Measurements from ENCODE around the gene ATG4D. TPM values are rescaled to one million over a fixed set of nuclear protein-coding genes. Genes with fewer than 3 reads are reported as not detected.

Gene ATG4D
- total RNA-seq, 1 experiment from 2014 or later: 59.4 TPM

DNA sequence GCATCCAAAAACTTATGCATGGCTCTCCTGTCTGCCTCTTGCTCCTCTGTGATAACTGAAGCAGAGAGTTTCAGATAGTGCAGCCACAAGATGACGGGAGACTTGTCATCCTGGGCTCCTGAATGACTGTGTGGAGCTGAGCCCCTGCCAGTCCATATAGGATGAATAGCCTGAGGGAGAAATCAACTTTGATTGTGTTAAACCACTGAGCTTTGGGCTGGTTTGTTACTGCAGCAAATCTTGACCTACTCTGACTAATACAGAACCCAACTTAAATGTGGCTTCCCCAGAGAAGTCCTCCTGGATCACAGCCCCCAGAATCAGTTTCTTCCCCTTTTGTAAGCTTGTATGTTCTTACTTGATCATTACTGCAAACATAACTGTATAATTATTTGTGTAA lies 11.2 kb upstream of the ATG4D start:
- Mint-ChIP-seq H3K36me3 (no peaks in the 10 kb centered on the region), H3K9me3 (peaks cover 7% of the 10 kb centered on the region), H3K4me3 (no peak overlapping the region), H3K4me1 (no peaks in the 10 kb centered on the region), H3K27ac (no peak overlapping the region), H3K27me3 (ENCODE audit: low read depth) (peaks cover 7% of the 10 kb centered on the region)
- ATAC-seq: no peak
- DNase-seq (ENCODE audit: low spot score): no peak
- no peak for TF ChIP-seq USF1 (CRISPR knock-in tag; IDR thresholded peaks at IDR 0.05)
- TF ChIP-seq GABPB1 (CRISPR knock-in tag; IDR thresholded peaks at IDR 0.05): no peak
- TF ChIP-seq ZNF219 (CRISPR knock-in tag; IDR thresholded peaks at IDR 0.05; ENCODE audit: borderline replicate concordance): no peak
- no peak for TF ChIP-seq ZNF121 (CRISPR knock-in tag; IDR thresholded peaks at IDR 0.05)
- TF ChIP-seq NR1H2 (CRISPR knock-in tag; IDR thresholded peaks at IDR 0.05): no peak
- no peak for TF ChIP-seq JAZF1 (CRISPR knock-in tag; IDR thresholded peaks at IDR 0.05)
- no peak for TF ChIP-seq NFE2L1 (CRISPR knock-in tag; IDR thresholded peaks at IDR 0.05)
- TF ChIP-seq SMAD4 (CRISPR knock-in tag; IDR thresholded peaks at IDR 0.05): no peak
- TF ChIP-seq CBFB (CRISPR knock-in tag; IDR thresholded peaks at IDR 0.05; ENCODE audit: low read depth): no peak
- TF ChIP-seq ESRRA (CRISPR knock-in tag; IDR thresholded peaks at IDR 0.05; ENCODE audit: borderline replicate concordance): no peak
- TF ChIP-seq GRHL2 (CRISPR knock-in tag; IDR thresholded peaks at IDR 0.05; ENCODE audit: insufficient replicate concordance, severe bottlenecking): no peak
- TF ChIP-seq, protein P1, sequence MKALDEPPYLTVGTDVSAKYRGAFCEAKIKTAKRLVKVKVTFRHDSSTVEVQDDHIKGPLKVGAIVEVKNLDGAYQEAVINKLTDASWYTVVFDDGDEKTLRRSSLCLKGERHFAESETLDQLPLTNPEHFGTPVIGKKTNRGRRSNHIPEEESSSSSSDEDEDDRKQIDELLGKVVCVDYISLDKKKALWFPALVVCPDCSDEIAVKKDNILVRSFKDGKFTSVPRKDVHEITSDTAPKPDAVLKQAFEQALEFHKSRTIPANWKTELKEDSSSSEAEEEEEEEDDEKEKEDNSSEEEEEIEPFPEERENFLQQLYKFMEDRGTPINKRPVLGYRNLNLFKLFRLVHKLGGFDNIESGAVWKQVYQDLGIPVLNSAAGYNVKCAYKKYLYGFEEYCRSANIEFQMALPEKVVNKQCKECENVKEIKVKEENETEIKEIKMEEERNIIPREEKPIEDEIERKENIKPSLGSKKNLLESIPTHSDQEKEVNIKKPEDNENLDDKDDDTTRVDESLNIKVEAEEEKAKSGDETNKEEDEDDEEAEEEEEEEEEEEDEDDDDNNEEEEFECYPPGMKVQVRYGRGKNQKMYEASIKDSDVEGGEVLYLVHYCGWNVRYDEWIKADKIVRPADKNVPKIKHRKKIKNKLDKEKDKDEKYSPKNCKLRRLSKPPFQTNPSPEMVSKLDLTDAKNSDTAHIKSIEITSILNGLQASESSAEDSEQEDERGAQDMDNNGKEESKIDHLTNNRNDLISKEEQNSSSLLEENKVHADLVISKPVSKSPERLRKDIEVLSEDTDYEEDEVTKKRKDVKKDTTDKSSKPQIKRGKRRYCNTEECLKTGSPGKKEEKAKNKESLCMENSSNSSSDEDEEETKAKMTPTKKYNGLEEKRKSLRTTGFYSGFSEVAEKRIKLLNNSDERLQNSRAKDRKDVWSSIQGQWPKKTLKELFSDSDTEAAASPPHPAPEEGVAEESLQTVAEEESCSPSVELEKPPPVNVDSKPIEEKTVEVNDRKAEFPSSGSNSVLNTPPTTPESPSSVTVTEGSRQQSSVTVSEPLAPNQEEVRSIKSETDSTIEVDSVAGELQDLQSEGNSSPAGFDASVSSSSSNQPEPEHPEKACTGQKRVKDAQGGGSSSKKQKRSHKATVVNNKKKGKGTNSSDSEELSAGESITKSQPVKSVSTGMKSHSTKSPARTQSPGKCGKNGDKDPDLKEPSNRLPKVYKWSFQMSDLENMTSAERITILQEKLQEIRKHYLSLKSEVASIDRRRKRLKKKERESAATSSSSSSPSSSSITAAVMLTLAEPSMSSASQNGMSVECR (CRISPR knock-in tag; IDR thresholded peaks at IDR 0.05; ENCODE audit: borderline replicate concordance): no peak
- TF ChIP-seq, protein P2, sequence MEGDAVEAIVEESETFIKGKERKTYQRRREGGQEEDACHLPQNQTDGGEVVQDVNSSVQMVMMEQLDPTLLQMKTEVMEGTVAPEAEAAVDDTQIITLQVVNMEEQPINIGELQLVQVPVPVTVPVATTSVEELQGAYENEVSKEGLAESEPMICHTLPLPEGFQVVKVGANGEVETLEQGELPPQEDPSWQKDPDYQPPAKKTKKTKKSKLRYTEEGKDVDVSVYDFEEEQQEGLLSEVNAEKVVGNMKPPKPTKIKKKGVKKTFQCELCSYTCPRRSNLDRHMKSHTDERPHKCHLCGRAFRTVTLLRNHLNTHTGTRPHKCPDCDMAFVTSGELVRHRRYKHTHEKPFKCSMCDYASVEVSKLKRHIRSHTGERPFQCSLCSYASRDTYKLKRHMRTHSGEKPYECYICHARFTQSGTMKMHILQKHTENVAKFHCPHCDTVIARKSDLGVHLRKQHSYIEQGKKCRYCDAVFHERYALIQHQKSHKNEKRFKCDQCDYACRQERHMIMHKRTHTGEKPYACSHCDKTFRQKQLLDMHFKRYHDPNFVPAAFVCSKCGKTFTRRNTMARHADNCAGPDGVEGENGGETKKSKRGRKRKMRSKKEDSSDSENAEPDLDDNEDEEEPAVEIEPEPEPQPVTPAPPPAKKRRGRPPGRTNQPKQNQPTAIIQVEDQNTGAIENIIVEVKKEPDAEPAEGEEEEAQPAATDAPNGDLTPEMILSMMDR (IDR thresholded peaks at IDR 0.05): no peak
- no peak for TF ChIP-seq NR2C2 (CRISPR knock-in tag; IDR thresholded peaks at IDR 0.05)
- TF ChIP-seq RELA (CRISPR knock-in tag; IDR thresholded peaks at IDR 0.05; ENCODE audit: borderline replicate concordance): no peak
- TF ChIP-seq TEAD1 (CRISPR knock-in tag; IDR thresholded peaks at IDR 0.05): no peak
- no peak for TF ChIP-seq SOX15 (CRISPR knock-in tag; IDR thresholded peaks at IDR 0.05)
- POLR2A ChIA-PET: no interaction called here
- CTCF ChIA-PET: interaction anchor here (1.4 kb wide), 1 partner anchor 27 kb away, joined by 4 read pairs; no protein-coding TSS in a partner anchor

GRCh38 chr19:10533646-10534386 lies 9.9 kb upstream of the ATG4D start:
- H3K27me3 Mint-ChIP-seq (ENCODE audit: low read depth): peaks cover 13% of the 10 kb centered on the region
- H3K9me3 Mint-ChIP-seq: peaks cover 7% of the 10 kb centered on the region
- ChIA-PET CTCF (interaction anchor here (0.6 to 1.1 kb wide), 5 partner anchors 15 to 50 kb away, joined by 3 to 5 read pairs (median 3); no protein-coding TSS in a partner anchor), POLR2A (no interaction called here)
- DNase-seq (ENCODE audit: low spot score) (no peak), ATAC-seq (no peak)
- H3K36me3 Mint-ChIP-seq: no peaks in the 10 kb centered on the region
- H3K4me3 Mint-ChIP-seq: no peak overlapping the region
- H3K4me1 Mint-ChIP-seq: no peaks in the 10 kb centered on the region
- H3K27ac Mint-ChIP-seq: no peak overlapping the region
- TF ChIP-seq ZNF671 (CRISPR knock-in tag; IDR thresholded peaks at IDR 0.05): no peak
- TF ChIP-seq PRRX2 (CRISPR knock-in tag; IDR thresholded peaks at IDR 0.05): no peak
- no peak for TF ChIP-seq CBFB (CRISPR knock-in tag; IDR thresholded peaks at IDR 0.05; ENCODE audit: low read depth)
- TF ChIP-seq NR2C2 (CRISPR knock-in tag; IDR thresholded peaks at IDR 0.05): no peak
- TF ChIP-seq, protein P3, sequence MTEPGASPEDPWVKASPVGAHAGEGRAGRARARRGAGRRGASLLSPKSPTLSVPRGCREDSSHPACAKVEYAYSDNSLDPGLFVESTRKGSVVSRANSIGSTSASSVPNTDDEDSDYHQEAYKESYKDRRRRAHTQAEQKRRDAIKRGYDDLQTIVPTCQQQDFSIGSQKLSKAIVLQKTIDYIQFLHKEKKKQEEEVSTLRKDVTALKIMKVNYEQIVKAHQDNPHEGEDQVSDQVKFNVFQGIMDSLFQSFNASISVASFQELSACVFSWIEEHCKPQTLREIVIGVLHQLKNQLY (CRISPR knock-in tag; IDR thresholded peaks at IDR 0.05): no peak
- TF ChIP-seq NR3C1 (CRISPR knock-in tag; conservative IDR thresholded peaks at IDR 0.05; ENCODE audit: low read depth): no peak
- TF ChIP-seq ZBTB21 (CRISPR knock-in tag; IDR thresholded peaks at IDR 0.05; ENCODE audit: borderline replicate concordance): no peak
- no peak for TF ChIP-seq ZNF416 (CRISPR knock-in tag; IDR thresholded peaks at IDR 0.05)
- TF ChIP-seq, protein P4, sequence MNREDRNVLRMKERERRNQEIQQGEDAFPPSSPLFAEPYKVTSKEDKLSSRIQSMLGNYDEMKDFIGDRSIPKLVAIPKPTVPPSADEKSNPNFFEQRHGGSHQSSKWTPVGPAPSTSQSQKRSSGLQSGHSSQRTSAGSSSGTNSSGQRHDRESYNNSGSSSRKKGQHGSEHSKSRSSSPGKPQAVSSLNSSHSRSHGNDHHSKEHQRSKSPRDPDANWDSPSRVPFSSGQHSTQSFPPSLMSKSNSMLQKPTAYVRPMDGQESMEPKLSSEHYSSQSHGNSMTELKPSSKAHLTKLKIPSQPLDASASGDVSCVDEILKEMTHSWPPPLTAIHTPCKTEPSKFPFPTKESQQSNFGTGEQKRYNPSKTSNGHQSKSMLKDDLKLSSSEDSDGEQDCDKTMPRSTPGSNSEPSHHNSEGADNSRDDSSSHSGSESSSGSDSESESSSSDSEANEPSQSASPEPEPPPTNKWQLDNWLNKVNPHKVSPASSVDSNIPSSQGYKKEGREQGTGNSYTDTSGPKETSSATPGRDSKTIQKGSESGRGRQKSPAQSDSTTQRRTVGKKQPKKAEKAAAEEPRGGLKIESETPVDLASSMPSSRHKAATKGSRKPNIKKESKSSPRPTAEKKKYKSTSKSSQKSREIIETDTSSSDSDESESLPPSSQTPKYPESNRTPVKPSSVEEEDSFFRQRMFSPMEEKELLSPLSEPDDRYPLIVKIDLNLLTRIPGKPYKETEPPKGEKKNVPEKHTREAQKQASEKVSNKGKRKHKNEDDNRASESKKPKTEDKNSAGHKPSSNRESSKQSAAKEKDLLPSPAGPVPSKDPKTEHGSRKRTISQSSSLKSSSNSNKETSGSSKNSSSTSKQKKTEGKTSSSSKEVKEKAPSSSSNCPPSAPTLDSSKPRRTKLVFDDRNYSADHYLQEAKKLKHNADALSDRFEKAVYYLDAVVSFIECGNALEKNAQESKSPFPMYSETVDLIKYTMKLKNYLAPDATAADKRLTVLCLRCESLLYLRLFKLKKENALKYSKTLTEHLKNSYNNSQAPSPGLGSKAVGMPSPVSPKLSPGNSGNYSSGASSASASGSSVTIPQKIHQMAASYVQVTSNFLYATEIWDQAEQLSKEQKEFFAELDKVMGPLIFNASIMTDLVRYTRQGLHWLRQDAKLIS (CRISPR knock-in tag; IDR thresholded peaks at IDR 0.05; ENCODE audit: borderline replicate concordance): no peak
